ENCODE results near the gene E2F4. TPM values are rescaled to one million over a fixed set of nuclear protein-coding genes. Genes with fewer than 3 reads are reported as not detected.
A peak's percentile ranks its signal among the peaks of the same experiment; 100 is the strongest.

Gene E2F4
- total and polyA plus RNA-seq, 10 of the 15 experiments (the other 5 are each of a cell fraction or from before 2014, with no cell fraction given) = 11.7 to 132 (median 95.9) TPM

GRCh38 chr16:67236563-67237395 is 44.8 kb downstream of the E2F4 start:
- FAIRE-seq (no peak), ATAC-seq (peak; percentile 97), DNase-seq (ENCODE audit: low read depth, low spot score) (no peak)
- H3K27ac ChIP-seq (ENCODE audit: control insufficient read depth, insufficient read depth) = no peak overlapping the region
- intact Hi-C loops (cut with micrococcal nuclease; ENCODE audit: unreplicated experiment) = no loop called here
- H2AFZ ChIP-seq (ENCODE audit: control insufficient read depth, low read depth, low read length) = no peak overlapping the region
- H3K79me2 ChIP-seq (ENCODE audit: control insufficient read depth, insufficient read depth, low read length) = peaks cover 5% of the 10 kb centered on the region
- POLR2A ChIA-PET = interaction anchor here (0.6 to 0.8 kb wide), 2 partner anchors 9 to 45 kb away, joined by 3 to 4 read pairs; partner anchors contain the start of gene E2F4
- no peaks in the 10 kb centered on the region for H3K9me3 ChIP-seq (replicated peaks; ENCODE audit: control insufficient read depth, insufficient read depth, low read length)
- H4K20me1 ChIP-seq (ENCODE audit: control insufficient read depth, insufficient read depth) = no peaks in the 10 kb centered on the region
- no peak overlapping the region for H3K4me2 ChIP-seq (ENCODE audit: control insufficient read depth, insufficient read depth)
- WGBS (ENCODE audit: insufficient coverage, insufficient replicate concordance, low lambda C conversion rate, missing lambda C conversion rate) = 94% methylated on average over 43 of the region's 50 CpGs
- BruUV-seq (replicated peaks) = no TSS peak
- H3K9ac ChIP-seq (ENCODE audit: control insufficient read depth, insufficient read depth, low read length) = no peak overlapping the region
- RAD21 ChIA-PET (ENCODE audit: unreplicated experiment) = interaction anchor here (0.6 to 0.7 kb wide), 2 partner anchors 9 to 10 kb away, joined by 3 to 4 read pairs; no protein-coding TSS in a partner anchor
- no peak overlapping the region for H3K4me3 ChIP-seq
- H3K27me3 ChIP-seq (replicated peaks in 1 of 2; ENCODE audit: control insufficient read depth in 2 of 2, insufficient read depth in 2 of 2, low read length in 1 of 2) = no peaks in the 10 kb centered on the region
- peaks cover 20 to 35% of the 10 kb centered on the region in 2 experiments; a peak in 3 of 4 replicates for H3K36me3 ChIP-seq (ENCODE audit: control insufficient read depth in 2 of 2, insufficient read depth in 2 of 2, low read length in 1 of 2)
- H3K4me1 ChIP-seq (ENCODE audit: control insufficient read depth, insufficient read depth, low read length) = 0 out of 2 replicates have a peak, but pooled peaks cover 3% of the 10 kb centered on the region
- TF ChIP-seq NFYA (IDR thresholded peaks at IDR 0.05; ENCODE audit: borderline replicate concordance, low read depth, low read length) (no peak), NR2F1 (conservative IDR thresholded peaks at IDR 0.05) (no peak), POLR2A (IDR thresholded peaks at IDR 0.05; ENCODE audit: low read depth, low read length) (peak; percentile 19; the same call in 1 of the 2 replicates)
- CTCF ChIA-PET = interaction anchor here (1.4 kb wide), 1 partner anchor 10 kb away, joined by 5 read pairs; the partner anchor contains the start of gene TMEM208
- in situ Hi-C loops (cut with MboI) = no loop called here
- SMC1A ChIA-PET (ENCODE audit: uncharacterized antibody, unreplicated experiment) = interaction anchor here (2.1 kb wide), 1 partner anchor 10 kb away, joined by 8 read pairs; the partner anchor contains the start of gene TMEM208
